GM23338 (cell line): ENCODE measurements around the gene BTN1A1. TPM values are rescaled to one million over a fixed set of nuclear protein-coding genes. Genes with fewer than 3 reads are reported as not detected.

Experiments used
- EZH2 ChIP-seq: fragments of 200-600 bp; sonication (generic); IDR thresholded peaks from one replicate; pipeline ENCODE4 v1.8.0; 2017; ENCODE audit warnings: antibody characterized with exemption, mild to moderate bottlenecking, low read depth; ENCODE audit not compliant: unreplicated experiment
- EZH2phosphoT487 ChIP-seq: fragments of 200-600 bp; sonication (generic); IDR thresholded peaks from one replicate; pipeline ENCODE4 v1.8.1; 2018; ENCODE audit warnings: antibody characterized with exemption; ENCODE audit not compliant: unreplicated experiment
- JUNB ChIP-seq: IDR thresholded peaks from one replicate; pipeline ENCODE4 v1.6.1; 2016; ENCODE audit warnings: antibody characterized with exemption; ENCODE audit not compliant: unreplicated experiment
- NANOG ChIP-seq: IDR thresholded peaks from 2 replicates; pipeline ENCODE4 v1.6.1; 2016; ENCODE audit warnings: antibody characterized with exemption, borderline replicate concordance
- POLR2AphosphoS5 ChIP-seq: IDR thresholded peaks from 2 replicates; pipeline ENCODE4 v1.6.1; 2016; ENCODE audit warnings: antibody characterized with exemption, low read depth
- ZNF331 ChIP-seq: fragments of 250-450 bp; sonication (Bioruptor Pico); IDR thresholded peaks from 2 replicates; pipeline ENCODE4 v1.5.0; 2020; ENCODE audit warnings: low read depth, mild to moderate bottlenecking, moderate library complexity
- polyA plus RNA-seq: library from polyadenylated mRNA; unstranded; fragments of >200 nt; fragmentation: Nextera tagmentation; extraction: Ambion mirVana; gene quantifications from 2 replicates; pipeline ENCODE4 v1.2.1, GENCODE V29; 2016
- total RNA-seq: library from RNA; depleted of rRNA; stranded (reverse); fragments of >200 nt; shearing (Covaris generic); gene quantifications from 2 replicates; pipeline ENCODE4 v1.2.3, GENCODE V29; 2014
- TF ChIP-seq, protein P1 (sequence below): fragments of 250-450 bp; sonication (Bioruptor Pico); IDR thresholded peaks from 2 replicates; pipeline ENCODE4 v1.5.0; 2020; ENCODE audit warnings: mild to moderate bottlenecking, moderate library complexity
- TF ChIP-seq, protein P2 (sequence below), 2 experiments: fragments of 200-600 bp in 1 of 2; sonication (generic) in 1 of 2; conservative IDR thresholded peaks; 2 replicates each; pipeline versions ENCODE4 v1.5.1 to v1.6.1; 2016 to 2017; ENCODE audit warnings: antibody characterized with exemption in 2 of 2, low read depth in 2 of 2, mild to moderate bottlenecking in 2 of 2, moderate library complexity in 1 of 2

Gene BTN1A1
- total and polyA plus RNA-seq, 2 experiments from 2014 or later, result 0.13 to 0.38 TPM

DNA sequence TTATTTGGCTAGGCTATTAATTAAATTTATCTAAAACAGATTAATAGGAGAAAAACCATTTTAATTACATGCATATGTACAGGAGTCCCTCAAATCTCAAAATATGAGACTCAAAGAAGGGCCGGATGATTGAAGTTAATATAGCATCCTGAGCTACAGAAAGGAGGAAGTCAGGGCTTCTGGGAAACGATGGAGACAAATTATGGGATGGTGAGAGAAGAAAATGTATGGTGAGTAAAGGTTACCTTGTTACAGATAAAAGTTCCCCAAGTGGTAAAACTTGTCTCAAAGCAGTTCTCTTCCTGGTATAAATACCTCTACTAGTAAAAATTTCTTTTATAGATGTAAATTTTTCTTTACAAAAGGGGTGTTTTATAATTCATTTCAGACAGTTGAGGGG, 15.9 kb upstream of the BTN1A1 start (continued):
- TF ChIP-seq, protein P1, sequence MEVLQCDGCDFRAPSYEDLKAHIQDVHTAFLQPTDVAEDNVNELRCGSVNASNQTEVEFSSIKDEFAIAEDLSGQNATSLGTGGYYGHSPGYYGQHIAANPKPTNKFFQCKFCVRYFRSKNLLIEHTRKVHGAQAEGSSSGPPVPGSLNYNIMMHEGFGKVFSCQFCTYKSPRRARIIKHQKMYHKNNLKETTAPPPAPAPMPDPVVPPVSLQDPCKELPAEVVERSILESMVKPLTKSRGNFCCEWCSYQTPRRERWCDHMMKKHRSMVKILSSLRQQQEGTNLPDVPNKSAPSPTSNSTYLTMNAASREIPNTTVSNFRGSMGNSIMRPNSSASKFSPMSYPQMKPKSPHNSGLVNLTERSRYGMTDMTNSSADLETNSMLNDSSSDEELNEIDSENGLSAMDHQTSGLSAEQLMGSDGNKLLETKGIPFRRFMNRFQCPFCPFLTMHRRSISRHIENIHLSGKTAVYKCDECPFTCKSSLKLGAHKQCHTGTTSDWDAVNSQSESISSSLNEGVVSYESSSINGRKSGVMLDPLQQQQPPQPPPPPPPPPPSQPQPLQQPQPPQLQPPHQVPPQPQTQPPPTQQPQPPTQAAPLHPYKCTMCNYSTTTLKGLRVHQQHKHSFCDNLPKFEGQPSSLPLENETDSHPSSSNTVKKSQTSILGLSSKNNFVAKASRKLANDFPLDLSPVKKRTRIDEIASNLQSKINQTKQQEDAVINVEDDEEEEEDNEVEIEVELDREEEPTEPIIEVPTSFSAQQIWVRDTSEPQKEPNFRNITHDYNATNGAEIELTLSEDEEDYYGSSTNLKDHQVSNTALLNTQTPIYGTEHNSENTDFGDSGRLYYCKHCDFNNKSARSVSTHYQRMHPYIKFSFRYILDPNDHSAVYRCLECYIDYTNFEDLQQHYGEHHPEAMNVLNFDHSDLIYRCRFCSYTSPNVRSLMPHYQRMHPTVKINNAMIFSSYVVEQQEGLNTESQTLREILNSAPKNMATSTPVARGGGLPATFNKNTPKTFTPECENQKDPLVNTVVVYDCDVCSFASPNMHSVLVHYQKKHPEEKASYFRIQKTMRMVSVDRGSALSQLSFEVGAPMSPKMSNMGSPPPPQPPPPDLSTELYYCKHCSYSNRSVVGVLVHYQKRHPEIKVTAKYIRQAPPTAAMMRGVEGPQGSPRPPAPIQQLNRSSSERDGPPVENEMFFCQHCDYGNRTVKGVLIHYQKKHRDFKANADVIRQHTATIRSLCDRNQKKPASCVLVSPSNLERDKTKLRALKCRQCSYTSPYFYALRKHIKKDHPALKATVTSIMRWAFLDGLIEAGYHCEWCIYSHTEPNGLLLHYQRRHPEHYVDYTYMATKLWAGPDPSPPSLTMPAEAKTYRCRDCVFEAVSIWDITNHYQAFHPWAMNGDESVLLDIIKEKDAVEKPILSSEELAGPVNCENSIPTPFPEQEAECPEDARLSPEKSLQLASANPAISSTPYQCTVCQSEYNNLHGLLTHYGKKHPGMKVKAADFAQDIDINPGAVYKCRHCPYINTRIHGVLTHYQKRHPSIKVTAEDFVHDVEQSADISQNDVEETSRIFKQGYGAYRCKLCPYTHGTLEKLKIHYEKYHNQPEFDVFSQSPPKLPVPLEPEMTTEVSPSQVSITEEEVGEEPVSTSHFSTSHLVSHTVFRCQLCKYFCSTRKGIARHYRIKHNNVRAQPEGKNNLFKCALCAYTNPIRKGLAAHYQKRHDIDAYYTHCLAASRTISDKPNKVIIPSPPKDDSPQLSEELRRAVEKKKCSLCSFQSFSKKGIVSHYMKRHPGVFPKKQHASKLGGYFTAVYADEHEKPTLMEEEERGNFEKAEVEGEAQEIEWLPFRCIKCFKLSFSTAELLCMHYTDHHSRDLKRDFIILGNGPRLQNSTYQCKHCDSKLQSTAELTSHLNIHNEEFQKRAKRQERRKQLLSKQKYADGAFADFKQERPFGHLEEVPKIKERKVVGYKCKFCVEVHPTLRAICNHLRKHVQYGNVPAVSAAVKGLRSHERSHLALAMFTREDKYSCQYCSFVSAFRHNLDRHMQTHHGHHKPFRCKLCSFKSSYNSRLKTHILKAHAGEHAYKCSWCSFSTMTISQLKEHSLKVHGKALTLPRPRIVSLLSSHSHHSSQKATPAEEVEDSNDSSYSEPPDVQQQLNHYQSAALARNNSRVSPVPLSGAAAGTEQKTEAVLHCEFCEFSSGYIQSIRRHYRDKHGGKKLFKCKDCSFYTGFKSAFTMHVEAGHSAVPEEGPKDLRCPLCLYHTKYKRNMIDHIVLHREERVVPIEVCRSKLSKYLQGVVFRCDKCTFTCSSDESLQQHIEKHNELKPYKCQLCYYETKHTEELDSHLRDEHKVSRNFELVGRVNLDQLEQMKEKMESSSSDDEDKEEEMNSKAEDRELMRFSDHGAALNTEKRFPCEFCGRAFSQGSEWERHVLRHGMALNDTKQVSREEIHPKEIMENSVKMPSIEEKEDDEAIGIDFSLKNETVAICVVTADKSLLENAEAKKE (CRISPR knock-in tag), result no peak
- TF ChIP-seq JUNB (no peak), EZH2 (no peak), ZNF331 (CRISPR knock-in tag) (no peak), POLR2AphosphoS5 (no peak), NANOG (no peak), EZH2phosphoT487 (no peak)
- TF ChIP-seq, protein P2, sequence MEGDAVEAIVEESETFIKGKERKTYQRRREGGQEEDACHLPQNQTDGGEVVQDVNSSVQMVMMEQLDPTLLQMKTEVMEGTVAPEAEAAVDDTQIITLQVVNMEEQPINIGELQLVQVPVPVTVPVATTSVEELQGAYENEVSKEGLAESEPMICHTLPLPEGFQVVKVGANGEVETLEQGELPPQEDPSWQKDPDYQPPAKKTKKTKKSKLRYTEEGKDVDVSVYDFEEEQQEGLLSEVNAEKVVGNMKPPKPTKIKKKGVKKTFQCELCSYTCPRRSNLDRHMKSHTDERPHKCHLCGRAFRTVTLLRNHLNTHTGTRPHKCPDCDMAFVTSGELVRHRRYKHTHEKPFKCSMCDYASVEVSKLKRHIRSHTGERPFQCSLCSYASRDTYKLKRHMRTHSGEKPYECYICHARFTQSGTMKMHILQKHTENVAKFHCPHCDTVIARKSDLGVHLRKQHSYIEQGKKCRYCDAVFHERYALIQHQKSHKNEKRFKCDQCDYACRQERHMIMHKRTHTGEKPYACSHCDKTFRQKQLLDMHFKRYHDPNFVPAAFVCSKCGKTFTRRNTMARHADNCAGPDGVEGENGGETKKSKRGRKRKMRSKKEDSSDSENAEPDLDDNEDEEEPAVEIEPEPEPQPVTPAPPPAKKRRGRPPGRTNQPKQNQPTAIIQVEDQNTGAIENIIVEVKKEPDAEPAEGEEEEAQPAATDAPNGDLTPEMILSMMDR (conservative IDR thresholded peaks at IDR 0.05; ENCODE audit: low read depth in 2 of 2), result no peak
